ENCODE measurements around the gene CTBP1. TPM values are rescaled to one million over a fixed set of nuclear protein-coding genes. Genes with fewer than 3 reads are reported as not detected.

Gene CTBP1
- total RNA-seq, 1 donor from 2014 or later = 169 TPM

GRCh38 chr4:1194010-1194900, 54.7 kb downstream of the CTBP1 start:
- DNase-seq (peak; percentile 70), ATAC-seq (peak; percentile 6)
- Histone ChIP-seq H3K27ac (peak overlapping the region; percentile 81), H3K4me1 (peaks cover 27% of the 10 kb centered on the region), H3K36me3 (no peaks in the 10 kb centered on the region), H3K9me3 (no peaks in the 10 kb centered on the region), H3K27me3 (no peaks in the 10 kb centered on the region), H3K4me3 (no peak overlapping the region)
- intact Hi-C loops (cut with DNase I) = no loop called here
- TF ChIP-seq CTCF (IDR thresholded peaks at IDR 0.05) = no peak

GRCh38 chr4:1193206-1194009, 55.5 kb downstream of the CTBP1 start:
- no peak for TF ChIP-seq CTCF (IDR thresholded peaks at IDR 0.05)
- intact Hi-C loops (cut with DNase I) = no loop called here
- Histone ChIP-seq H3K4me3 (no peak overlapping the region), H3K4me1 (peaks cover 27% of the 10 kb centered on the region), H3K27ac (peak overlapping the region; percentile 81), H3K9me3 (no peaks in the 10 kb centered on the region), H3K36me3 (no peaks in the 10 kb centered on the region), H3K27me3 (no peaks in the 10 kb centered on the region)
- ATAC-seq (no peak), DNase-seq (peak; percentile 50)

GRCh38 chr4:1192493-1193205, 56.3 kb downstream of the CTBP1 start:
- Histone ChIP-seq H3K9me3 (no peaks in the 10 kb centered on the region), H3K27me3 (no peaks in the 10 kb centered on the region), H3K36me3 (no peaks in the 10 kb centered on the region), H3K27ac (peak overlapping the region; percentile 77), H3K4me1 (peaks cover 27% of the 10 kb centered on the region), H3K4me3 (no peak overlapping the region)
- DNase-seq (peak; percentile 60), ATAC-seq (peak; percentile 21)
- intact Hi-C loops (cut with DNase I) = no loop called here
- TF ChIP-seq CTCF (IDR thresholded peaks at IDR 0.05) = no peak

- Histone ChIP-seq H3K9me3 (no peaks in the 10 kb centered on the region), H3K27me3 (no peaks in the 10 kb centered on the region), H3K4me3 (no peak overlapping the region), H3K36me3 (no peaks in the 10 kb centered on the region), H3K27ac (peak overlapping the region; percentile 77), H3K4me1 (peaks cover 27% of the 10 kb centered on the region)
- no peak for TF ChIP-seq CTCF (IDR thresholded peaks at IDR 0.05)
- ATAC-seq (peak; percentile 88), DNase-seq (peak; percentile 78)
- intact Hi-C loops (cut with DNase I) = no loop called here
Measured at GRCh38 chr4:1192091-1192492, 56.8 kb downstream of the CTBP1 start.

DNA sequence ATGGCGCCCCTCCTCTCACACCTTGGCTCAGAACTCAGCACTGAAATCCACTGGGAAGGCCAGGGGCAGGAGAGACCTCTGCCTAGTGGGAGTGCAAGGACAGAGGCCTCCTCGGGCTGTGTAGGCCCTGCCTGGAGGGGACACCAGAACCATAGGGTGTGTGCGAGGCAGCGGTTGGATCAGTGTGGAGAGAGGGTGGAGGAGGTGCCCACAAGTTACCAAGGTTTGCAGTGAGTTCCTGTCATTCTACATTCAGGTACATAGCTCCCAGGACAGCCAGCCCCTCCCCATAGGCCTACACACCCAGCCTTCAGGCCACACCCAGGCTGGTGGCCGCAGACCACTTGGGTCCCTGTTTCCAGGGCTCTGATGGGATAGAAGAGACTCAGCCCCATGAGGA, 57.3 kb downstream of the CTBP1 start:
- TF ChIP-seq CTCF (IDR thresholded peaks at IDR 0.05) = no peak
- Histone ChIP-seq H3K27me3 (no peaks in the 10 kb centered on the region), H3K4me3 (no peak overlapping the region), H3K27ac (peak overlapping the region; percentile 77), H3K36me3 (no peaks in the 10 kb centered on the region), H3K9me3 (no peaks in the 10 kb centered on the region), H3K4me1 (peaks cover 27% of the 10 kb centered on the region)
- peak; percentile 58 for DNase-seq
- intact Hi-C loops (cut with DNase I) = no loop called here
- ATAC-seq = peak; percentile 3

Measured in upper lobe of right lung (tissue), 1 donor.